OCI-LY7 (cell line): ENCODE measurements around the gene KRT23. TPM values are rescaled to one million over a fixed set of nuclear protein-coding genes. Genes with fewer than 3 reads are reported as not detected.

Experiments used
- BruUV-seq: library from RNA; stranded (reverse); fragments of 400-500 nt; replicated peaks from 2 replicates; lab custom pipeline; 2021; lab: Mats Ljungman, UMichigan
- CTCF ChIA-PET: fragments of 300-600 bp; sonication (Branson Sonifier 250); formaldehyde crosslinking; loops from one replicate; lab custom pipeline; 2022; ENCODE audit warnings: antibody characterized with exemption; ENCODE audit not compliant: unreplicated experiment; lab: Charles Lee
- POLR2A ChIA-PET: fragments of 300-600 bp; sonication (Branson Sonifier 250); formaldehyde crosslinking; loops from one replicate; lab custom pipeline; 2022; ENCODE audit warnings: antibody characterized with exemption; lab: Charles Lee
- DNase-seq: peaks from one replicate; pipeline ENCODE4 v3.0.0-alpha.2; 2015; ENCODE audit warnings: low spot score
- H2AFZ ChIP-seq: fragments of 200-600 bp; sonication (generic), shearing (Covaris generic); 2 replicates; pipeline ENCODE4 v1.6.1; 2014; ENCODE audit warnings: mild to moderate bottlenecking, antibody characterized with exemption, low read length, moderate library complexity
- H3K27ac ChIP-seq: fragments of 200-600 bp; sonication (generic); 2 replicates; pipeline ENCODE4 v1.5.1; 2014; ENCODE audit warnings: mixed run types, low read depth, mild to moderate bottlenecking, moderate library complexity, low read length, inconsistent platforms; ENCODE audit not compliant: poor library complexity, severe bottlenecking
- H3K36me3 ChIP-seq: fragments of 200-600 bp; sonication (generic); 2 replicates; pipeline ENCODE4 v1.6.1; 2014; ENCODE audit warnings: mild to moderate bottlenecking, antibody characterized with exemption, low read length, moderate library complexity, mixed read lengths; ENCODE audit not compliant: insufficient read depth
- H3K4me1 ChIP-seq: fragments of 200-600 bp; sonication (generic); 2 replicates; pipeline ENCODE4 v1.5.1; 2014; ENCODE audit warnings: mild to moderate bottlenecking, low read length; ENCODE audit not compliant: insufficient read depth, poor library complexity, severe bottlenecking
- H3K4me2 ChIP-seq: fragments of 200-600 bp; sonication (generic); 2 replicates; pipeline ENCODE4 v1.6.1; 2014; ENCODE audit warnings: mild to moderate bottlenecking, low read length
- H3K4me3 ChIP-seq: fragments of 200-600 bp; sonication (generic); 2 replicates; pipeline ENCODE4 v1.5.1; 2014; ENCODE audit warnings: mild to moderate bottlenecking, low read depth, low read length; ENCODE audit not compliant: poor library complexity, severe bottlenecking
- H3K79me2 ChIP-seq: fragments of 200-600 bp; sonication (generic); 2 replicates; pipeline ENCODE4 v1.6.1; 2016; ENCODE audit warnings: low read depth, mild to moderate bottlenecking, low read length, moderate library complexity, mixed read lengths; ENCODE audit not compliant: insufficient read depth
- H3K9me2 ChIP-seq: fragments of 200-600 bp; sonication (generic); 2 replicates; pipeline ENCODE4 v1.6.1; 2016; ENCODE audit warnings: mild to moderate bottlenecking, low read length, mixed read lengths; ENCODE audit not compliant: insufficient read depth
- H3K9me3 ChIP-seq: fragments of 200-600 bp; sonication (generic); 2 replicates; pipeline ENCODE4 v1.6.1; 2014; ENCODE audit warnings: mild to moderate bottlenecking, mixed run types, low read length, mixed read lengths
- H4K20me1 ChIP-seq: fragments of 200-600 bp; sonication (generic); 2 replicates; pipeline ENCODE4 v1.6.1; 2014; ENCODE audit warnings: mild to moderate bottlenecking, antibody characterized with exemption, low read length, moderate library complexity, mixed read lengths; ENCODE audit not compliant: insufficient read depth
- EZH2phosphoT487 ChIP-seq: fragments of 200-600 bp; sonication (generic); IDR thresholded peaks from 2 replicates; pipeline ENCODE4 v1.6.1; 2018; ENCODE audit warnings: low read depth, borderline replicate concordance, mild to moderate bottlenecking, mixed run types, antibody characterized with exemption, low read length, moderate library complexity, mixed read lengths
- intact Hi-C: fragments of 100-400 bp; cut with micrococcal nuclease; formaldehyde crosslinking; loops from one replicate; pipeline ENCODE4 v1.10.0; 2022; ENCODE audit not compliant: unreplicated experiment
- total RNA-seq, 2 experiments: library from RNA; depleted of rRNA in 1 of 2; stranded (reverse); fragments of >200 nt in 1 of 2; shearing (Covaris generic) in 1 of 2; gene quantifications; 2 replicates each; pipeline ENCODE4 v1.2.3, GENCODE V29; 2014 to 2022
- TF ChIP-seq, protein P1 (sequence below): fragments of 200-600 bp; sonication (generic); conservative IDR thresholded peaks from 2 replicates; pipeline ENCODE4 v1.5.1; 2014; ENCODE audit warnings: mild to moderate bottlenecking, antibody characterized with exemption, low read length, moderate library complexity, mixed read lengths

The KRT23 gene
- total RNA-seq, 2 experiments from 2014 or later: not detected

DNA sequence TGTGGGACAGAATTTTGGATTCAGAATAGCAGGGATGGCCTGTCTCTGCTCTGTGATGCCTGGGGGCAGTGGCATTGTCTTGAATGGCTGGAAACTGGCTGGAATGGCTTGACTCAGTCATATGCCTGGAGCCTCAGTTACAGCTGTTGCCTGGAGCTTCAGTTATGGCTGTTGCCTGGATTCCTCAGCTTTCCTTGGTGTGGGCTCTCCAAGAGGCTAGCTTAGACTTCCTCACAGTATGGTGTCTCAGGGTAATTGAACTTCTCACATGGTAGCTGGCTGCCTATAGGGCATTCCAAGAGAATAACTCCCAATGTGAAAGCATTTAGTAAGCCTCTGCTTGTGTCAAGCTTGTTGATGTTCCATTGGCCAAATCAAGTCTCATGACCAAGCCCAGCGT, 21.1 kb downstream of the KRT23 start:
- Histone ChIP-seq H2AFZ (no peak overlapping the region), H3K79me2 (no peaks in the 10 kb centered on the region), H3K27ac (no peak overlapping the region), H4K20me1 (no peaks in the 10 kb centered on the region), H3K4me2 (no peak overlapping the region), H3K36me3 (no peaks in the 10 kb centered on the region), H3K9me3 (no peaks in the 10 kb centered on the region), H3K9me2 (no peaks in the 10 kb centered on the region), H3K4me3 (no peak overlapping the region), H3K4me1 (no peaks in the 10 kb centered on the region)
- DNase-seq: no peak
- intact Hi-C loops: no loop called here
- ChIA-PET POLR2A (no interaction called here), CTCF (no interaction called here)
- BruUV-seq: no TSS peak
- TF ChIP-seq, protein P1, sequence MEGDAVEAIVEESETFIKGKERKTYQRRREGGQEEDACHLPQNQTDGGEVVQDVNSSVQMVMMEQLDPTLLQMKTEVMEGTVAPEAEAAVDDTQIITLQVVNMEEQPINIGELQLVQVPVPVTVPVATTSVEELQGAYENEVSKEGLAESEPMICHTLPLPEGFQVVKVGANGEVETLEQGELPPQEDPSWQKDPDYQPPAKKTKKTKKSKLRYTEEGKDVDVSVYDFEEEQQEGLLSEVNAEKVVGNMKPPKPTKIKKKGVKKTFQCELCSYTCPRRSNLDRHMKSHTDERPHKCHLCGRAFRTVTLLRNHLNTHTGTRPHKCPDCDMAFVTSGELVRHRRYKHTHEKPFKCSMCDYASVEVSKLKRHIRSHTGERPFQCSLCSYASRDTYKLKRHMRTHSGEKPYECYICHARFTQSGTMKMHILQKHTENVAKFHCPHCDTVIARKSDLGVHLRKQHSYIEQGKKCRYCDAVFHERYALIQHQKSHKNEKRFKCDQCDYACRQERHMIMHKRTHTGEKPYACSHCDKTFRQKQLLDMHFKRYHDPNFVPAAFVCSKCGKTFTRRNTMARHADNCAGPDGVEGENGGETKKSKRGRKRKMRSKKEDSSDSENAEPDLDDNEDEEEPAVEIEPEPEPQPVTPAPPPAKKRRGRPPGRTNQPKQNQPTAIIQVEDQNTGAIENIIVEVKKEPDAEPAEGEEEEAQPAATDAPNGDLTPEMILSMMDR: no peak
- TF ChIP-seq EZH2phosphoT487: no peak

DNA sequence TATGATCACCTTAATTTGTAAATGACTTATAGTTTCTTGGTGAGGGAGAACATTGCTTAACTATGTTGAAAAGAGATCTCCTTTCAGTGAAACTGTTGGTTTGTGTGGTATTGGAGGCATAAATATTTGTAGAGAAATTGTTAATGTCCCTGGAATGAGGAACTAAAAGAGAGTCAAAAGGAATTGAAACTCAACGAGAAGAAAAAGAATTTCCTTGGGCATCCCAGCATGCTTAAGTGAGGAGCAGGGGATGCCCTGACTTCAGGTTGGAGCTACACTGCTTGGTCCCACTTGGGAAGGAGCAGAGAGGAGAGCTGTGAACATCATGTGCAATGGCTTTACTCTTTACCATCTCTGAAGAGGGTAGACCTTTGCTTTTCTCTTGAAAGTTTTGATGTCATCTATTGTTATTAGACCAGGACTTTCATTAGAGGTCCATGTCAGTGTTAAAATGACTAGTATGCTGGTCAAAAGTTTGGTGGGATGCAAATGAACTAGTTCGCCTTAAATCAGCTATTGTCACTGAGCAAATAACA, 21.7 kb downstream of the KRT23 start:
- Histone ChIP-seq H3K27ac (no peak overlapping the region), H3K4me2 (no peak overlapping the region), H3K36me3 (no peaks in the 10 kb centered on the region), H3K79me2 (no peaks in the 10 kb centered on the region), H3K4me1 (no peaks in the 10 kb centered on the region), H3K4me3 (no peak overlapping the region), H4K20me1 (no peaks in the 10 kb centered on the region), H3K9me2 (no peaks in the 10 kb centered on the region), H3K9me3 (no peaks in the 10 kb centered on the region), H2AFZ (no peak overlapping the region)
- DNase-seq: no peak
- POLR2A ChIA-PET: no interaction called here
- no peak for TF ChIP-seq EZH2phosphoT487
- TF ChIP-seq, protein P1: no peak
- no TSS peak for BruUV-seq
- CTCF ChIA-PET: no interaction called here
- intact Hi-C loops: no loop called here

DNA sequence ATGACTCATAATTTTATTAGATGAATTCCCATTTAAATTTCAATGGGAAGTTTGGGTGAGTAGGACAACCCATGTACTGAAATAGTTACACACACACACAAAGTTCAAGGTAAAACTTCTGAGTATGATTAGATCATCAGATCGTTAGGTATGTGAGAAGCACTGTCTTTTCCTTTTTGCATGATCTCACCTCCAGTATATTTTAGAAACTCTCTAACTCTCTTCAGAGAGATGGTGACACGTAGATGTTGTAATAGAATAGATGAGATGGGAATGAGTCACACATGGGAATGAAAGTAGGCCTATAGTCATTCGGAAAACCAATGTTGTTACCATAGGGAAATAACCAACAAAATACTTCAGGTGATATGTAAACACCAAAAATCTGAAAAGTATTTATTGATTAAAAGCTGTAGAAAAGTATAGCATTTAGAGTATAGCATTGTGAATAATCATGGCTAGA, 22.2 kb downstream of the KRT23 start:
- H3K4me3 ChIP-seq: no peak overlapping the region
- DNase-seq: no peak
- no peaks in the 10 kb centered on the region for H3K9me2 ChIP-seq
- no TSS peak for BruUV-seq
- H4K20me1 ChIP-seq: no peaks in the 10 kb centered on the region
- no peak overlapping the region for H2AFZ ChIP-seq
- H3K4me1 ChIP-seq: no peaks in the 10 kb centered on the region
- H3K4me2 ChIP-seq: no peak overlapping the region
- intact Hi-C loops: no loop called here
- no peak overlapping the region for H3K27ac ChIP-seq
- no peaks in the 10 kb centered on the region for H3K9me3 ChIP-seq
- no peaks in the 10 kb centered on the region for H3K36me3 ChIP-seq
- no peaks in the 10 kb centered on the region for H3K79me2 ChIP-seq
- ChIA-PET CTCF (no interaction called here), POLR2A (no interaction called here)
- no peak for TF ChIP-seq EZH2phosphoT487
- TF ChIP-seq, protein P1: no peak
